ENCODE results near the gene LRP1-AS.

Gene LRP1-AS

DNA sequence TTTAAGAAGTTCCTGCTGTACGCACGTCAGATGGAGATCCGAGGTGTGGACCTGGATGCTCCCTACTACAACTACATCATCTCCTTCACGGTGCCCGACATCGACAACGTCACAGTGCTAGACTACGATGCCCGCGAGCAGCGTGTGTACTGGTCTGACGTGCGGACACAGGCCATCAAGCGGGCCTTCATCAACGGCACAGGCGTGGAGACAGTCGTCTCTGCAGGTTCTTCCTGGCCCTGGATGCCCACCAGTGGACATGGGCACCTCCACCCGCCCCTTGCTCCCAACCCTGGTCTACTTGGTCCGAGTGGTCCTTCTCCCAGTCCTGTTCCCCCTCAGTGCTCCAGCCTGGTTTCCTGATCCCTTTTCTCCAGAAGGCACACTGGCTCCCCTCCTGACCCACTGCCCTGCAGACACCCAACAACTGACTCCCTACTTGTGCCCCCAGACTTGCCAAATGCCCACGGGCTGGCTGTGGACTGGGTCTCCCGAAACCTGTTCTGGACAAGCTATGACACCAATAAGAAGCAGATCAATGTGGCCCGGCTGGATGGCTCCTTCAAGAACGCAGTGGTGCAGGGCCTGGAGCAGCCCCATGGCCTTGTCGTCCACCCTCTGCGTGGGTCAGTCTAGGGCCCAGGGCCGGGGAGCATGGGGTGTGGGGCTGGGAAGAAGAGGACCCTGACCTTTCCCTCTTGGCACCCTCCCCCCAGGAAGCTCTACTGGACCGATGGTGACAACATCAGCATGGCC, 32.1 kb upstream of the LRP1-AS start:
- no peak overlapping the region for H3K27ac ChIP-seq

GRCh38 chr12:57178213-57178612, 30.8 kb upstream of the LRP1-AS start:
- no peak for TF ChIP-seq CTCF (conservative IDR thresholded peaks at IDR 0.05)
- H3K27ac ChIP-seq = no peak overlapping the region

More for the DNA sequence above, 32.1 kb upstream of the LRP1-AS start:
- TF ChIP-seq CTCF (conservative IDR thresholded peaks at IDR 0.05) = no peak

- no peak for TF ChIP-seq CTCF (conservative IDR thresholded peaks at IDR 0.05)
- no peak overlapping the region for H3K27ac ChIP-seq
These were observed 29.9 kb upstream of the LRP1-AS start for GRCh38 chr12:57177354-57177753.

GRCh38 chr12:57176846-57177245, 29.4 kb upstream of the LRP1-AS start:
- no peak overlapping the region for H3K27ac ChIP-seq
- no peak for TF ChIP-seq CTCF (conservative IDR thresholded peaks at IDR 0.05)

GRCh38 chr12:57176139-57176477, 28.7 kb upstream of the LRP1-AS start:
- H3K27ac ChIP-seq = peak overlapping the region; percentile 49; the same call in 1 of the 2 replicates
- TF ChIP-seq CTCF (conservative IDR thresholded peaks at IDR 0.05) = peak; percentile 32

DNA sequence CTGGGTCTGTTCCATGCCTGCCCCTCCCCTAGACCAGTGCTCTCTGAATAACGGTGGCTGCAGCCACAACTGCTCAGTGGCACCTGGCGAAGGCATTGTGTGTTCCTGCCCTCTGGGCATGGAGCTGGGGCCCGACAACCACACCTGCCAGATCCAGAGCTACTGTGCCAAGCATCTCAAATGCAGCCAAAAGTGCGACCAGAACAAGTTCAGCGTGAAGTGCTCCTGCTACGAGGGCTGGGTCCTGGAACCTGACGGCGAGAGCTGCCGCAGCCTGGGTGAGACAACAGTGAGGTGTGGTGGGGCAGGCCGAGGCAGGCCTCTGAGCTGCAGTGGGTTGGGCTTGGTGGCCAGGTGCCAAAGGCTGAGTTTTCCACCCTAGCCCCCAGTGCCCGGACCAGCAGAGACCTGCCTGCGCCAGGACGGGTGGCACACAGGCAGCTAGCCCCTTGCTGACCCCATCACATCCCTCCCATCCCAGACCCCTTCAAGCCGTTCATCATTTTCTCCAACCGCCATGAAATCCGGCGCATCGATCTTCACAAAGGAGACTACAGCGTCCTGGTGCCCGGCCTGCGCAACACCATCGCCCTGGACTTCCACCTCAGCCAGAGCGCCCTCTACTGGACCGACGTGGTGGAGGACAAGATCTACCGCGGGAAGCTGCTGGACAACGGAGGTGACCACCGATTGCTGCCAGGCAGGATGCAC, 28.2 kb upstream of the LRP1-AS start:
- TF ChIP-seq CTCF (conservative IDR thresholded peaks at IDR 0.05) = peak; percentile 72
- peak overlapping the region; percentile 49 for H3K27ac ChIP-seq

DNA sequence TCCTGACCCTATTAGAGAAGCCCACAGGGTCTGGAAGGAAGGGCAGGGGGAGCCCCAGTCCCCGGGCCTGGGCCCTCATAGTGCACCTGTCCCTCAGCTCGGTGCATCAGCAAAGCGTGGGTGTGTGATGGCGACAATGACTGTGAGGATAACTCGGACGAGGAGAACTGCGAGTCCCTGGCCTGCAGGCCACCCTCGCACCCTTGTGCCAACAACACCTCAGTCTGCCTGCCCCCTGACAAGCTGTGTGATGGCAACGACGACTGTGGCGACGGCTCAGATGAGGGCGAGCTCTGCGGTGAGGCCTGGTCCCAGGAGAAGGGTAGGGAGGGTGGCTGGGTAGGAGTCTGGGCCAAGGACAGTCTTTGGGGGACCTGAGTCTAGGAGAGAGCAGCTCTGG, 26.3 kb upstream of the LRP1-AS start:
- no peak for TF ChIP-seq CTCF (conservative IDR thresholded peaks at IDR 0.05)
- no peak overlapping the region for H3K27ac ChIP-seq

Measured in VCaP (cell line).